ENCODE results near the gene MESD. TPM values are rescaled to one million over a fixed set of nuclear protein-coding genes. Genes with fewer than 3 reads are reported as not detected.

The MESD gene
- total and polyA plus RNA-seq, 9 of the 15 experiments (the other 6 are each of a cell fraction or from before 2014, with no cell fraction given) = 11.3 to 39.7 (median 22.8) TPM

DNA sequence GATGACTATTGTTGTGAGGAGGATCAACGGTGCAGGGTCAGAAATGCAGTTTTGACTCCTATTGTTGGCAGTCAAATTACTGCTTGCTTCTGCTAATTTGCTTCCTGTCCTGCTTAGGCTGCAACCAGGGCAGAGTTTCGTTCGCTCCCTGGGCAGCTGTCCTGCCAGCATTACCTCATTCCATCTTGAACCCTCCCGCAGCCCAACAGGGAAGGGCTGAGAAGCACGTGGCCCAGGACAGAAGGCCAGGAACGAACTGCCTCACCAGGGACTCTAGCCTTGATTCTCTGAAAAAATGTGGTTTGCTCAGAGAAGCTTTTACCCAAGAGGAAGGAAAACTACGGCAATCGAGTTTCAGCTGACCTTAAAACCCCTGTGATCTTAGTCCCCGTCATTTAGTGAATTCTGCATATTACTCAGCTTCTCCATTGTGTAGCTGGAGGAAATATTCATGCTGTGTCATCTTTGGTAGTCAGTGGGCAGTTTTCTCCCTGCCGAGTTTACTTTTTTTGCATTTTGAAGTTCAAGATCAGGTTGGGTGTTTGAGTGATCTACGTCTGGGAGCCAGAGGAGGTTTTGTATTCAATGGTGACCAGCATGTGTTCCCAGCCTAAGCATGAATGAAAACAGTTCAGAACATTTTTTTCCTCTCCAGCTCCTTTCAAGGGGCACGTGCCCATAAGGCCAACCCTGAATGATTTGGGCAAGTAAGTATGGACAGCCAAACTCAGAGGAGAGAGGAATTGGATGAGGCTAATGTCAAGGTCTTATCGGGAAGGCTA lies 34.1 kb upstream of the MESD start (continued):
- TF ChIP-seq ZNF143 (CRISPR knock-in tag; IDR thresholded peaks at IDR 0.05) = no peak
- TF ChIP-seq NR2C2 (CRISPR knock-in tag; IDR thresholded peaks at IDR 0.05) = no peak
- TF ChIP-seq NR2C2 (tag; IDR thresholded peaks at IDR 0.05) = 0 out of 2 replicates have a peak, but pooled peaks have one; percentile 34
- TF ChIP-seq MAFK (IDR thresholded peaks at IDR 0.05; ENCODE audit: low read length) = peak; percentile 62
- 0 out of 2 replicates have a peak, but pooled peaks have one; percentile 14 for TF ChIP-seq PTRF (tag; IDR thresholded peaks at IDR 0.05)
- TF ChIP-seq CHD1 (IDR thresholded peaks at IDR 0.05; ENCODE audit: low read length) = no peak
- no peak for TF ChIP-seq ZNF655 (CRISPR knock-in tag; IDR thresholded peaks at IDR 0.05)
- no peak for TF ChIP-seq ZNF586 (CRISPR knock-in tag; conservative IDR thresholded peaks at IDR 0.05)
- TF ChIP-seq, protein P1, sequence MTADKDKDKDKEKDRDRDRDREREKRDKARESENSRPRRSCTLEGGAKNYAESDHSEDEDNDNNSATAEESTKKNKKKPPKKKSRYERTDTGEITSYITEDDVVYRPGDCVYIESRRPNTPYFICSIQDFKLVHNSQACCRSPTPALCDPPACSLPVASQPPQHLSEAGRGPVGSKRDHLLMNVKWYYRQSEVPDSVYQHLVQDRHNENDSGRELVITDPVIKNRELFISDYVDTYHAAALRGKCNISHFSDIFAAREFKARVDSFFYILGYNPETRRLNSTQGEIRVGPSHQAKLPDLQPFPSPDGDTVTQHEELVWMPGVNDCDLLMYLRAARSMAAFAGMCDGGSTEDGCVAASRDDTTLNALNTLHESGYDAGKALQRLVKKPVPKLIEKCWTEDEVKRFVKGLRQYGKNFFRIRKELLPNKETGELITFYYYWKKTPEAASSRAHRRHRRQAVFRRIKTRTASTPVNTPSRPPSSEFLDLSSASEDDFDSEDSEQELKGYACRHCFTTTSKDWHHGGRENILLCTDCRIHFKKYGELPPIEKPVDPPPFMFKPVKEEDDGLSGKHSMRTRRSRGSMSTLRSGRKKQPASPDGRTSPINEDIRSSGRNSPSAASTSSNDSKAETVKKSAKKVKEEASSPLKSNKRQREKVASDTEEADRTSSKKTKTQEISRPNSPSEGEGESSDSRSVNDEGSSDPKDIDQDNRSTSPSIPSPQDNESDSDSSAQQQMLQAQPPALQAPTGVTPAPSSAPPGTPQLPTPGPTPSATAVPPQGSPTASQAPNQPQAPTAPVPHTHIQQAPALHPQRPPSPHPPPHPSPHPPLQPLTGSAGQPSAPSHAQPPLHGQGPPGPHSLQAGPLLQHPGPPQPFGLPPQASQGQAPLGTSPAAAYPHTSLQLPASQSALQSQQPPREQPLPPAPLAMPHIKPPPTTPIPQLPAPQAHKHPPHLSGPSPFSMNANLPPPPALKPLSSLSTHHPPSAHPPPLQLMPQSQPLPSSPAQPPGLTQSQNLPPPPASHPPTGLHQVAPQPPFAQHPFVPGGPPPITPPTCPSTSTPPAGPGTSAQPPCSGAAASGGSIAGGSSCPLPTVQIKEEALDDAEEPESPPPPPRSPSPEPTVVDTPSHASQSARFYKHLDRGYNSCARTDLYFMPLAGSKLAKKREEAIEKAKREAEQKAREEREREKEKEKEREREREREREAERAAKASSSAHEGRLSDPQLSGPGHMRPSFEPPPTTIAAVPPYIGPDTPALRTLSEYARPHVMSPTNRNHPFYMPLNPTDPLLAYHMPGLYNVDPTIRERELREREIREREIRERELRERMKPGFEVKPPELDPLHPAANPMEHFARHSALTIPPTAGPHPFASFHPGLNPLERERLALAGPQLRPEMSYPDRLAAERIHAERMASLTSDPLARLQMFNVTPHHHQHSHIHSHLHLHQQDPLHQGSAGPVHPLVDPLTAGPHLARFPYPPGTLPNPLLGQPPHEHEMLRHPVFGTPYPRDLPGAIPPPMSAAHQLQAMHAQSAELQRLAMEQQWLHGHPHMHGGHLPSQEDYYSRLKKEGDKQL (CRISPR knock-in tag; IDR thresholded peaks at IDR 0.05; ENCODE audit: borderline replicate concordance) = no peak
